Renal pelvis (tissue), 4 donors: Measurements from ENCODE around the gene CAPZA2. TPM values are rescaled to one million over a fixed set of nuclear protein-coding genes. Genes with fewer than 3 reads are reported as not detected.

ENCODE experiments used
- DNase-seq: peaks from one replicate; pipeline ENCODE4 v3.0.0-alpha.2; 2013
- polyA plus RNA-seq, 3 donors: library from polyadenylated mRNA; unstranded; fragments of 120-200 nt; gene quantifications; one replicate each; pipeline ENCODE4 v1.2.1, GENCODE V29; 2013; ENCODE audit not compliant: insufficient read length in 3 of 3

The CAPZA2 gene
- polyA plus RNA-seq, 3 donors, result 162 to 194 (median 179) TPM

DNA sequence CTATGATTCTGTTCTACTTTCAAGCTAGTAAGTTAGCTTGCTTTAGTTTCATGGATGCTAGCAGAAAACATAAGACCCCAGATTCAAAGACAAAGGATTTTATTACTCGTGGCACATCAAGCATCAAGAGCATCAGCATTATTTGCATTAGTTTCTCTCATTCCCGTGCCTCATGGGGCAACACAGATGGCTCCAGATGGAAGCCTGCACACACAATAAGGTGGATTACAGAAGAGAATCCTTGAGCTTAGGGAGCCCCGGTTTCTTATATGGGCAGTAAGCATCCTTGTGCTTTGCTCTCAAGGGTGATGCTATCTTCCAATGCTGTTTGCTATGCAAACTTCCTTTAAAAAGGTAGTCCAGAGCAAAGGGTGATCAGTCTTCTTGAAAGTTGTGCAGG, 10.7 kb upstream of the CAPZA2 start:
- DNase-seq, result no peak

- DNase-seq, result no peak
Observed at GRCh38 chr7:116854132-116854531, 8.3 kb upstream of the CAPZA2 start.

DNA sequence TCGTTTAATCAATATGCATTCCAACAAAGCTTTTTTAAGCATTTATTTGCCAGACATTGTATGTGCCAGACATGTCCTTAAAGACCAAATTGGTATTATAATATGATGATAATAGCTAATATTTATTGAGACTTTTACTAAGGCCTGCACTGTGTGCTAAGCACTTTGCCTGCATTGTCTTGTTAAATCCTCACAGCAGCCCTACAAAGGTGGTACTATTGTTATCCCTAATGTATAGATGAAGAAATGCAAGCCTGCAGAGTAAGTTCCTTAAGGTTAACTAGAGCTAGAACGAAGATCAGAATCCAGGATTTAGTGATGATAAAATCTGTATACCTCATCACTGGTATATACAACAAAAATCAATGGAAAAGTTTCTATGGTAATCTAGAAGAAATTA, 5.3 kb upstream of the CAPZA2 start:
- DNase-seq, result no peak

- DNase-seq, result no peak
Observed at GRCh38 chr7:116859323-116859722, 3.1 kb upstream of the CAPZA2 start.

- no peak for DNase-seq
Observed at GRCh38 chr7:116861717-116862116, 670 bp upstream of the CAPZA2 start.

- DNase-seq, result peak; percentile 49
Observed at GRCh38 chr7:116862951-116863670, 724 bp downstream of the CAPZA2 start.

DNA sequence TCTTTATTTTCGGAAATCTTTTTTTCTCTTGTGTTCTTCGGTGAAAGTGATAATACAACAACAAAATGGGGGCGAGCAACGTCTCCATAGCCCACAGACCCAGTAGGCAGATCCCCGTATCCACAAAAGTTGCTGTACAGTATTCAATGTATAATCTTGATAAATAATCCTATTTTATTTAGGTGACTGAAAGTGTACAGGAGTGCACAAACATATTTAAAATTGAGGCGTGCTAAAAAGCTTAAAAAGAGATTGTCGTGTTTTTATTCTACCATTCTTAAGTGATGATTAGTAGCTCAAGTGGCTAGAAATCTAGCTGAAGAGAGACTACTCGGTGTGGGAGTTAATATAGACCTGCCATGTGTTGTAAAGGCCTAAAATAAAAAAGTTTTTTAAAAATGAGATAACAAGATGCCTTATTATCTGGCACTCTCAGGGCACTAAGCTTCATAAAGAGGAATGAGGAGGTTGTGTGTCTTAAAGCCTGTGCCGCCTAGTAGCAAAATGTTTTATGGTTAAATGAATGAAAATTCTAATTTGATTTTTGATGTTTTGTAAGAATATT, 1.6 kb downstream of the CAPZA2 start:
- no peak for DNase-seq

DNA sequence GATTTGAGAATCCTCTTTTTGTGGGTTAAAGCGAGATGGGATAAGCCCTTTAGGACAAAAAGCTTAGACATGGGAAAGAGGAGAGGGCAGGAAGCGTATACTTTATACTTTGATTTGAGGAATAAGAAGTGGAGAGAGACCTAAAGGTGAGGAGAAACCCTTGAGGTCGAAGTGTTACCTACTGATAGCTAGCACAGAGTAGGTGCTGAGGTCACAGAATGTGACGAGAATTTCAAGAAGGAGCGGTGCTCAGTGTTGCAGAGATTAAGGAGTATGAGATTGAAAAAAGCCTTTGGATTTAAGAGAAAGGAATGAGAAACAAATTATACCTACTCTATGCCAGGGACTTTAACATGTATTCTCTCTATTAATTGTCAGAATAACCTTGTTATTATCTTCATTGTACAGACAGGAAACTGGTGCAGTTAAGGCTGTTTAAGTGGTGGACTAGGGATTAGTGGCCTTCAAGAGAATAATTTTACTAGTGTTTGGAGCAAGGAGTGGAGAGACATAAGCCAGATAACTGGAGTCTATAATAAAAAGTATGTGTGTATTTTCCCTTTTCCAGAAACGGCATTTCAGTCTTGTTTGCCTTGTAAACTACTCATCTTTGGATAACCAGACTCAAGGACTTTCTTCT, 8.8 kb downstream of the CAPZA2 start:
- no peak for DNase-seq

GRCh38 chr7:116872026-116872425, 9.6 kb downstream of the CAPZA2 start:
- no peak for DNase-seq

DNA sequence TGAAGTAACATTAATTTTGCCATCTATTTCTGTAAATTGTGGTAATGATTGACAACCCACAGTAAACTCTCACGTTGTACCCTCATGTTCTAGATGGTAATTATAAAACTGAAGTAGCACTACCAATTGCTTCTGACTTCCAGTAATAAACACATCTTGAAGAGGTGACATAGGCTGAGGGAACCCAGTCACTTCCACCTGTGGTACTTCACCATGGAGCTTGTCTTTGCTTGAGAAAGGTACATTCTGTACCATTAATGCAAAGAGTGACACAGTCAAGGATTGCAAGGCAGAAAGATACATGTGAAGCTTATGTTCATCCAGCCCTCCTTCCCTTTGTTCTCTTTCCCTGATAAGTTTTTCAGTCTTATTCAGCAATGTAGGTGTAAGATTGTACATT, 11.2 kb downstream of the CAPZA2 start:
- DNase-seq, result no peak

DNA sequence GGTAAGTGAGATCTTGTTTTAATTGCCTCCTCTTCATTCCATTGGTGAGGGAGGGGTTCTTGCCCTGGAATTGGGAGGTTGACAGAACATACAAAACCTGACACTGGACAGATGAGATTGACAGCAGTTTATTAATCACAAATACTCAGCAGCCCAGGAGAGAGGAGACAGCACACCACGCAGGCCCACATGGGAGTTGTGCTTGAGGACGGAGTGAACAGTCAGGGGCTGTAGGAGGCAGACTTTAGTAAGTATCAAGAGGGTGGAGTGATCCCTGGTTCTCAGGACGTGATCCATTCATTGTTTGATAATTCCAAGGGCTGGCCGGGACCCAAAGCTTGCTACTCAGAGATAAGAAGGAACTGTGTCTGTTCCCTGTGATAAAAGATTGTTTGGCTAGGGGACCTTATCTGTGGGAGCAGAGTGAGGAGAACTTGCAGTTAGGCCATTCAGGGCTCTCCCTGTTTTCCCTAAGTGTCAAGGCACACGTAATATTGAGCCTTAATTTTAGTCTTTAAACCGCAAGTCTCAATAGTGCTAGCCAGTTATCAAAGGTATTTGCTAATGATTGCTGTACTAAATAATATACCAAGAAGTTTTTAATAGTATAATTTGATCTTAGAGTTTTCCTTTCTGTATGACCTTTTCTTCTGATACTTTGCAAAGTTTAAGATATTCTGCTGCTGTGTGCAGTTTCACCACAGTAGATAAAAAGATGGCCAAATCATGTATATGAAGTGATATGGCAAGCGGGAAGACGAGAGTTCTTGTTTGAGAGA, 14.5 kb downstream of the CAPZA2 start:
- DNase-seq, result no peak

- DNase-seq, result no peak
Observed at GRCh38 chr7:116877443-116878217, 15.2 kb downstream of the CAPZA2 start.

GRCh38 chr7:116884691-116885090, 22.3 kb downstream of the CAPZA2 start:
- no peak for DNase-seq

GRCh38 chr7:116885724-116886123, 23.3 kb downstream of the CAPZA2 start:
- DNase-seq, result no peak

DNA sequence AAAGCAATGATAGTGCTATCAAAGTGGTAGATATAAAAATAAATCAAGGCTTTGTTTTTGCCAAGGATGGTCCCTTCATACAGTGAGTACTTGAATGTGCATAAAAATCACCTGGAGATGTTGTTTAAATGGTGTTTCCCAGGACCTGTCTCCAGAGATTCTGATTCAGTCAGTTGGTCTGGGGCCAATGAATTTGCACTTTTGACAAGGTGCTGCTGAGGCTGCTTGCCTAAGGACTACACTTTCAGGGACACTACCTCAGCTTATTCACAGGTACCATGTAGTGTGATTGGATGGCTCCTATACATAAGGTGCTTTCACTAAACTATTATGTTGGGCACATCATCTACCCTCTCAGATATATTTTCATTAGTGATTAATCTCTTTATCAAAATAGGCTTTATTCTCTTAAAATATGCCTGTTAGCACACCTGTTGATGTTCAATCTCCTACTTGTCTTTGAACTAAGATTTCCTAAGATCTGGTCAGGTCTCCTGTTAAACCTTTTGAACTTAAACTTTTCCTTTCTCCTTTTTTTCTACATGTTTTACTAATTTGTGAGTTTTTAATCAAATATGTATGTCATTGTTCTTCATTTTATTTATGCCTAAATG, 24.3 kb downstream of the CAPZA2 start:
- no peak for DNase-seq

DNA sequence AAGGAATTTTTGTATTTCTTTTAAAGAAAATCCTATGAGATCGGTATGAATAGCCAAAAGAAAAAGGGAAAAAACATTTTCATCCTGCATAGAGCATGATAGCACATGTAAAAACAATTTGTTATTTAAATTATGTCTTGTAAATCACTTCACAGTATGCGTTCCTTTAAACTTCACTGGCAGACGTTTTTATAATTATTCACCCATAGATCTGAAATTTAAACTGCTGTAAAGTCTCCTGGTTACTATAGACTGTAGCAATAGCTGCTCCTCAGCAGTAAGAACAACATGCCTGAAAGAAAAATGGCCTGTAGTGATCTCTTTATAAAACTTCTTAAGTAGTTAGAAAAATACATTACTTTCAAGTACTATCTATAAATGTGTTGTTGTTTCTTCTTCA, 26.5 kb downstream of the CAPZA2 start:
- no peak for DNase-seq

DNA sequence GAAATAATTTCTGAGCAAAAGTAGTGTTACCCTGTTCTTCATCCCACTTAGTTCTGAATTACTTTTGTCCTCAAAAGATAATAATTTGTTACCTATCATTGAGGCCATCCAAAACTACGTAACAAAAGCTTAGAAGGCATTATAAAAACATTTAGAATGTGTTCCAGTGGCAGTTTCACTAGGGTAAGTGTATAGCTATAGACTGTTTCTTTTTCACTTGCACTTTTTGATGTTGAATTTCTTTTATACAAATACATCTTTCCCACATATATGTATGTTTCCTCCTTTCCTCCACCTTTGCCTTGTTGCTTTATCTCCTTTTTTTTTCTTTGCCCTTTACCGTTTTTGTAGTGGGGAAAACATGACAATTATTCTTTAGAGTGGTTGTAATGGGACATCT, 33.5 kb downstream of the CAPZA2 start:
- DNase-seq, result no peak

DNA sequence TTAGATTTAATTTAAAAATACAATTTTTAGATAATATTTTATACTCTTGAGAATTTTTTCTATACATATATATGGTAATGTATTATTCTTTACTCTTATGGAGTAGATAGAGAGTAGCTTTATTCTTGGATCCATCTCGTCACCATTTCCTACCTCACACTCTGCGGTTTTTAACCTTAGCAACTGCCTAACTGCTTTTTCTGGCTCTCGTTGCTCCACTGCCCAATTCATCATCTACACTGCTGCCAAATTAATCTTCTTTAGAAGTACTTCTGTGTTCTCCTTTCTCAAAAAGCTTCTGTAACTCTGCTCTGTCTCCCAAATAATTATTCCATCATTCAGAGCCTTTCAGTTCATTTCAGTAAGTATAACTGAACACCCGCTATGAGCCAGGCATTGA, 35.3 kb downstream of the CAPZA2 start:
- DNase-seq, result no peak

DNA sequence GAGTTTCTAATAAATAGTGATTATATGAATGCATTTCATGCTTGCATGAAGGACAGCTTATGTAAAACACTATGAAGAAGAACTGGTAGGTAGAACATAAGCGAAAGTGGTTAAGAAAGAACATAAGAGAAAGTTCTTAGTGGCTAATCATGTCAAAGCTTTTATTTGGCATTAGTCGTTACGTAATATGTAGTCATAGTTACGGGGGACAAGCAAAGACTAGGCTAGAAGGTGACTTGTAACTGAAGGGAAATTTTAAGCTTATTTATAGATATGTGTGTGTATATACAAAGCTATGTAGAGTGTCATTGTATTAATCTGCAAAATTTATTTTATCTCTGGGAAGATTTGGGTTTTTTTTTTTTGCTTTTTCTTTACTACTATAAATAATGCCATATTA, 36.9 kb downstream of the CAPZA2 start:
- DNase-seq, result no peak

DNA sequence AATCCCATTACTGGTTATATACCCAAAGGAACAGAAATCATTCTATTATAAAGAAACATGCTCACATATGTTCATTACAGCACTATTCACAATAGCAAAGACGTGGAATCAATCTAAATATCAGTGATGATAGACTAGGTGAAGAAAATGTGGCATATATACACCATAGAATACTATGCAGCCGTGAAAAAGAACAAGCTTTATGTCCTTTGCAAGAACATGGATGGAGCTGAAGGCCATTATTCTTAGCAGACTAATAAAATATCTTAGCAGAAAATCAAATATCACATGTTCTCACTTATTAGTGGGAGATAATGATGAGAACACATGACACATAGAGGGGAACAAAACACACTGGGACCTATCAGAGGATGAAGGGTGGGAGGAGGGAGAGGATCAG, 38.8 kb downstream of the CAPZA2 start:
- no peak for DNase-seq

DNA sequence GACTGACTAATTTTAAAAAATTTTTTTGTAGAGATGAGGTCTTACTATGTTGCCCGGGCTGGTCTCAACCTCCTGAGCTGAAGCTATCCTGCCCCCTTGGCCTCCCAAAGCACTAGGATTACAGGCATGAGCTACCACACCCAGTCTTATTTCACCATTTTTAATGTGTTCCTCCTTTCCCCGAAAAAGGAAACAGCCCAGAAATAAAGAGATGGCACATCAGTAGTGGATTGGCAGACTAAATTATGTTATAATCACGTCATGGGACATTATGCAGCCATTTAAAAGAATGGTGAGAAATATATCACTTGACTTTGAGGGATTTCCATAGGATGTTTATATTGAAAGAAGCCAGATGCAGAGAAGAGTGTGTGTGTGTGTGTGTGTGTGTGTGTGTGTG, 40.5 kb downstream of the CAPZA2 start:
- DNase-seq, result no peak

GRCh38 chr7:116906391-116906790, 44.0 kb downstream of the CAPZA2 start:
- DNase-seq, result no peak
